Non-pigmented ciliary epithelial cell (primary cell): Measurements from ENCODE around the gene AIMP2.
"Not testable (repeated sequence)": the region's sequence is repeated elsewhere in the genome, so short reads cannot be mapped to it uniquely, and the experiment has no call there.

Experiments
- DNase-seq: peaks from one replicate; pipeline ENCODE4 v3.0.0-alpha.2; 2010; ENCODE audit warnings: low read depth

AIMP2 gene

DNA sequence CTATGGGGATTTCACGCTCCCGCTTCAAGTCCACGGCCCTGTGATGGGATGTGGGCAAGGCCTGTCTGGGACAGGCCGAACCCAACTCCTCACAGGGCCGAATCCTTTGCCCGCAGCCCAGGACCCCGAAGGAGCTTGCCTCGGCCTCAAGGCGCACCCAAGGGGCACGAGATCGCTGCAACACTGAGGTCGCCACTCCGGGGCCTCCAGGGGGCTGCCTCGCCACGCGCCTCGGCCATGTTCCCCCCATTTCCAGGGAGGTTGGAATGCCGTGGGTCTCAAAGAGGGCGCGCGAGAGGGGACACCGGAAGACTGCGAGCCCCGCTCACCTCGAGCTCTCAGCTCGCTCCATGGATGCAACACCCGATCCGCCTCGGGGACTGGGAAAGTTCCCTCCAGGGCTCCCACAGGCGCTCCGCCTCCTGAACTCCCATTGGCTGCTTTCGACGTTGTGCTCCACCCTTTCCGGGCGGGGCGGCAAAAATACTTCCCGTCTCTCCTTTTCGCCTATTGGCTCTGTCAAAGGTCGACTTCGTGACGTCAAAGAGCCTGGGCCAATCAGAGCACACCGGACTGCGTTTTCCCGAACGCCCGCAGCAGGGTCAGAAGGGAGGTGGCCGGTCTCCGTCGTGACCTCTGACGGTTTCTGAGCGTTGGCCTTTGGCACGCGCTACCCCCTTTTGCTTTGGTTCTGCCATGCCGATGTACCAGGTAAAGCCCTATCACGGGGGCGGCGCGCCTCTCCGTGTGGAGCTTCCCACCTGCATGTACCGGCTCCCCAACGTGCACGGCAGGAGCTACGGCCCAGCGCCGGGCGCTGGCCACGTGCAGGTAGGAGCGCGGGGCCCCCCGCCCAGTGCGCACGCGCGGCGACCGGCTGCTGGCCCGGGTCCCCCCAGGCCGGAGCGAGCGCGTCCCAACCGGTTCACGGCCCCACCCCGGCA, at the start of gene AIMP2, which contains the start of gene PMS2:
AIMP2 (plus strand) TSS at position 605 of the 944 bp plus-strand sequence; CDS start at position 697, 92 bp downstream.
PMS2 (minus strand) TSS at position 382 of the 944 bp plus-strand sequence; CDS start at position 352, 30 bp downstream.
- peak; percentile 92 for DNase-seq

DNA sequence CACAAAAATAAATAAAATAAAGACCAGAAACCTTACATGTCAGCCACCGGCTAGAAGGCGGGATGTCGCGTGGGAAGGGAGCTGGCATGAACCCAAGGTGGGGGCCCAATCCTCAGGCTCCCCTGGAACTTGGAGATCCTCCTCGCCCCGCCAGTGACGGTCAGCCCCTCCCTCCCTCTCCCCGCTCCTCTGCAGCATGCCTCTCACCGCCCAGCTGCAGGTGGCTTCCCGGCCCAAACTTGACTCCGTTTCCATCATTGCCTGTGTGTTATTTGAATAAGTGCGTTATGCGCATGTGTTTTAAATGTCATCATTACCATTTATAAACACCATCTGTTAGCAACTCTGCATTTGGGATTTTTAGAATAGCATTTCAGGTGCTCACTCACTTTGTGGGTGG, 45.9 kb upstream of the AIMP2 start:
- DNase-seq, result not testable (repeated sequence)

DNA sequence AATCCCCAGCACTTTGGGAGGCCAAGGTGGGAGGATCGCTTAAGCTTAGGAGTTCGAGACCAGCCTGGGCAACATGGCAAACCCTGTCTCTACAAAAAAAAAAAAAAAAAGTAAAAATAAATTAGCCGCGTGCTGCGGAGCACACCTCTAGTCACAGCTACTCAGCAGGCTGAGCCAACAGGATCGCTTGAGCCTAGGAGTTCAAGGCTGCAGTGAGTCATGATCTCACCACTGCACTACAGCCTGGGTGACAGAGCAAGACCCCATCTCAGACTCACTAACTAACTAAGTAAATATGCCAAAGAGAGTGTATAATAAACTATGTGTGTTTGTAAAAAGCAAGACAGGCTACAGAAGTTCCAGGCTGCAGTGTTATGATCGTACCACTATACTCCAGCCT, 45.3 kb upstream of the AIMP2 start:
- DNase-seq, result not testable (repeated sequence)

GRCh38 chr7:5970347-5970911, 38.6 kb upstream of the AIMP2 start, which contains the start of gene RSPH10B:
Gene RSPH10B, minus strand, starts transcription at chr7:5970689. Its CDS starts 3,573 bp downstream, at chr7:5967116.
- not testable (repeated sequence) for DNase-seq

GRCh38 chr7:5973580-5973979, 35.5 kb upstream of the AIMP2 start:
- DNase-seq, result not testable (repeated sequence)

- not testable (repeated sequence) for DNase-seq
These were observed 29.3 kb upstream of the AIMP2 start for GRCh38 chr7:5979680-5980314.

DNA sequence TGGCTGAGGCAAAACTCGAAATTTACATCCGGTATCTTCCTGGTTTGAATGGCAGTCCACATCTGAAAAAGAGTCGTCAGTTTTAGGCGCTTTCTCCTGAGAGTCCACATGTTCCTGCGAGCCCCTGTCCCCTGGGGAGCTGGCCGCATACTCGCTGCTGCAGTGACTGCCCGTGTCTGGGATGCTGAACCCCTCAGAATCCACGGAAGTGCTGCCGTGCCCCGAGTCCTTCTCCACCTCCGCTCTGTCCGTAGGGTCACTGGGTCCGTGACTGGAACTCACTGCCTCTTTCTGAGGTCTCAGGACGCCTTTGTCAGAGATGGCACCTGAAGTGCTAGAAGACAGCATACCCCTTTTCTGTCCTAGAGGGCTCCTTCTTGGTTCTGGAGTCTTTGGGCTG, 22.0 kb upstream of the AIMP2 start:
- DNase-seq, result not testable (repeated sequence)

DNA sequence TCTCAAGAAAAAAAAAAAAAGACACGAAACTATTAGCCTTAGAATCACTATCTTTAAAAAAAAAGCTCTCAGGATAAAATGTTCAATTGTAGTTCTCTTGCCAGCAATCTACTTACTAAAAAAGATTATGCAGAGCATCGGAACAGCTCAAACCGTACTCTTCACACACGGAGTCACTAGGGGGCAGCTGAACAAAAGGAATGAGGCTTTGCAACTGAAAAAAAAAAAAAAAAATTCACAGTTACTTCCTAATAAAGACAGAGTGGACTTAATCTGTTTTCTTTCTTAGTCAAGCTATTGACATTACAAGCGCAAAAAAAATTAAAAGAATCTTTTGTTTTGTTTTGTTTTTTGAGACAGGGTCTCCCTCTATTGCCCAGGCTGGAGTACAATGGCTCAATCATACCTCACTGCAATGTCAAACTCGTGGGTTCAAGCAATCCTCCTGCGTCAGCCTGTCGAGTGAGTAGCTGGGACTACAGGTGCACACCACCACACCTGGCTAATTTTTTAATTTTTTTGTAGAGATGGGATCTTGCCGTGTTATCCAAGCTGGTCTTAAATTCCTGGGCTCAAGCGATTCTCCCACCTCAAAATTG, 11.8 kb upstream of the AIMP2 start:
- DNase-seq, result peak; percentile 43

DNA sequence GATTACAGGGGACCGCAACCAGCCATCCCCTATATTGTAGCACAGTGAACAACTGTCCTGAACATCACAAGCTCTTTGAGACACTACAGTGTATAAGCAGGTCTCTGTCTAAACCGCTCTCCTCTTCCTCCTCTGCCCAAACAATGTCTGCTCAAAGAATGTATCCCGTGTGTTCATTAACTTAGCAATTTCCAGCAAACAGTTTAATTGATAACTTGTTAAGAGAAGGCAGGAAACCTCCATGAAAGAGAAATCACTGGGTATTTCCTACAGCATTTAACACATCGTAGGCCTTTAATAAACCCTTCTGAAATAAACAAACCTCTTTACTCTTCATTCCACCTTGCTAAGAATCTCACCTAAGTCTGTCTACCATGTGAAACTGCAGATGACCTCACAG, 1.7 kb upstream of the AIMP2 start:
- no peak for DNase-seq

- DNase-seq, result not testable (repeated sequence)
These were observed 1.1 kb upstream of the AIMP2 start for GRCh38 chr7:6007835-6008590.

- DNase-seq, result not testable (repeated sequence)
These were observed 1.3 kb downstream of the AIMP2 start for GRCh38 chr7:6010370-6010769.

GRCh38 chr7:6011541-6011940, 2.5 kb downstream of the AIMP2 start:
- no peak for DNase-seq

DNA sequence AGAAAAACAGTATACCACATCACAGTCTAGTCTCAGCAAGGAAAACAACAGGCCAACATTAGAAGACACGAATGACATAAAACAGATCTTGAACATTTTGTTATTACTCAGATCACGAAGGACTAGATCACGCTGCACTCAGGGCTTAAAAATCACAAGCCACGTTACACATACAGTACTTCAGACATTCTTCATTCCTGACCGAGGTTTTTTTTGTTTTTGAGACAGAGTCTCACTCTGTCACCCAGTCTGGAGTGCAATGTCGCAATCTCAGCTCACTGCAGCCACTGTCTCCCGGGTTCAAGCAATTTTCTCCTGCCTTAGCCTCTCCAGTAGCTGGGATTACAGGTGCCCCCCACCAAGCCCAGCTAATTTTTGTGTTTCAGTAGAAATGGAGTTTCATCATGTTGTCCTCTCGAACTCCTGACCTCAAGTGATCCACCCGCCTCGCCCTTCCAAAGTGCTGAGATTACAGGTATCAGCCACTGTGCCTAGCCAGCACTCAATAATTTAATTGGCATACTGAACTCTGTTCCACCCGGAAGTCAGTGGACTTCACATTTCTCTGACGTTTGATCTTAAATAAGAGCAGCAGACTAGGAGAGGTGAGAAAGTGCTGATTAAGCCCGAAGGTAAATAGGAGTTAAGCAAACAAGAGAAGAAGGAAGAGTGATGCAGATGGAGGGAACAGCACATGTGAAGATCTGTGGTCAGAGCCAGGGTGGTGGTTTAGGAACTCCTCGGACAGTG, 3.5 kb downstream of the AIMP2 start:
- DNase-seq, result no peak

- DNase-seq, result peak; percentile 5
These were observed 7.0 kb downstream of the AIMP2 start for GRCh38 chr7:6015917-6016652.

GRCh38 chr7:6016653-6016966, 7.5 kb downstream of the AIMP2 start:
- DNase-seq, result no peak

DNA sequence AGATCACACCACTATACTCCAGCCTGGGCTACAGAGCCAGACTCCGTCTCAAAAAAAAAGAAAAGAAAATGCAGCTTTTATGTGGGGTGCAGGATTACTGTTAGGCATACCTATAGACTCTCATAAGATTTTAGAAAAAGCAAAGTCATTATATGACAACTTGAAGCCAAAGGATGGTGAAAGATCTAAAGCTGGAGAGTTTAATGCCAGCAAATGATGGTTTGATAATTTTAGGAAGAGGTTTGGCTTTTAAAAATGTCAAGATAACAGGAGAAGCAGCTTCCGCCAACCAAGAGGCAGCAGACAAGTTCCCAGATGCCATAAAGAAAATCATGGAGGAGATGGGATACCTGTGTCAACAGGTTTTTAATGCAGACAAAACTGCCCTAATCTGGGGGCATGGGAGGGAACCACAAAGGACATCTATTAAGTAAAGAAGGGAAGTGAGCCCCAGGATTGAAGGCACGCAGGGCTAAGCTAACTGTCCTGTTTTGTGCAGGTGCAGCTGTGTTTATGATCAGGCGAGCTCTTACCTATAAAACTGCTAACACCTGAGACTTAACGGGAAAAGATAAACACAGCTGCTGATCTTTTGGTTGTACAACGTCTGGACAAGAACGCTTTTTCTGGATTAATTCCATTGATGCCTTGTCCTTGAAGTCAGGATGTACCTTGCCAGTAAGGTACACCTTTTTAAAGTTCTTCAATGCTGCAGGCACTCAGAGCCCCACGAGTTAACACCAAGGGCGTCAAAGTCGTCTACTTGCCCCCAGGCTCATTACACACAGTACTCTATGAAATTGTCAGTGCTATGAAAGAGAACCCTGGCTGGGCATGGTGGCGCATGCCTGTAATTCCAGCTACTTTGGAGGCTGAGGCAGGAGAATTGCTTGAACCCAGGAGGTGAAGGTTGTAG, 11.6 kb downstream of the AIMP2 start:
- no peak for DNase-seq

GRCh38 chr7:6022707-6023106, 13.6 kb downstream of the AIMP2 start:
- DNase-seq, result no peak

DNA sequence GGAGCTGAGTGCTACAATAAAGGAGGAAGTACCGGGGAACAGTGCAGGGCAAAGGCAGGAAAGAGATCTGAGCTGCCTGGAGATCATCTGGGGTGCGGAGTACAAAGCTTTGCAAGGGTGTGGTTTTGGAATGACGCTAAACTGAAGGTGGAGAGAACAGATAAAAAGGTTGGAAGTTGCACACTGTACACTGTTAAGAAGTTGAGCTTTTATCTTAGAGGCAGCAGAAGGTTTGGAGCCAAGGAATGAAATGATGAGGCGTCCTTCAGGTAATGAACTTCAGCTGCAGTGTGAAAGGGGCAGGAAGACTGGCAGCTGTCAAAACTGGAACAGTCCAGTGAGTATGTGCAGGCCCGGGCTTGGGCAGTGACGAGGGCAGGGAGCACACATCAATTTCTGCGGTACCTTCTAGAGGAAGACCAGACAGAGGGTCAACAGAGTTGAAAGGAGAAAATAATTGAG, 14.9 kb downstream of the AIMP2 start:
- DNase-seq, result no peak
